ENCODE data around the gene NKX1-2. TPM values are rescaled to one million over a fixed set of nuclear protein-coding genes. Genes with fewer than 3 reads are reported as not detected.

The NKX1-2 gene
- total and polyA plus RNA-seq, 4 donors: 0.02 to 0.06 TPM; not detected in 2

GRCh38 chr10:124422742-124423141 lies 27.1 kb downstream of the NKX1-2 start:
- 80 to 81% methylated on average over 12 of the region's 12 CpGs for WGBS, 2 donors
- H3K4me3 ChIP-seq: no peak overlapping the region
- no peak for ATAC-seq (ENCODE audit: insufficient read depth, low FRiP score)
- TF ChIP-seq CTCF (IDR thresholded peaks at IDR 0.05; ENCODE audit: control extremely low read depth, extremely low read depth): no peak
- H3K36me3 ChIP-seq (ENCODE audit: control insufficient read depth in 4 of 4, insufficient read depth in 4 of 4, low read length in 4 of 4): no peaks in the 10 kb centered on the region
- H3K27me3 ChIP-seq (ENCODE audit: control insufficient read depth in 3 of 3, insufficient read depth in 3 of 3, low read length in 2 of 3): peaks cover 0 to 6% (median 2%) of the 10 kb centered on the region in 3 donors
- DNase-seq: no peak
- no peak overlapping the region for H3K27ac ChIP-seq (ENCODE audit: low read depth in 1 of 2, low read length in 1 of 2)
- peaks cover 0 to 6% (median under 1%) of the 10 kb centered on the region in 5 donors for H3K4me1 ChIP-seq (ENCODE audit: control insufficient read depth in 5 of 5, insufficient read depth in 5 of 5, low read length in 5 of 5)
- peaks cover 0 to 2% (median 0%) of the 10 kb centered on the region in 4 donors for H3K9me3 ChIP-seq (ENCODE audit: control insufficient read depth in 4 of 4, insufficient read depth in 3 of 4, low read length in 3 of 4)
- H3K9ac ChIP-seq (ENCODE audit: insufficient read depth in 1 of 2, low read length in 2 of 2): no peak overlapping the region

GRCh38 chr10:124420254-124420653 lies 29.6 kb downstream of the NKX1-2 start:
- no peak for TF ChIP-seq CTCF (IDR thresholded peaks at IDR 0.05; ENCODE audit: control extremely low read depth, extremely low read depth)
- Histone ChIP-seq H3K9me3 (ENCODE audit: control insufficient read depth in 4 of 4, insufficient read depth in 3 of 4, low read length in 3 of 4) (no peaks in the 10 kb centered on the region), H3K4me3 (no peak overlapping the region), H3K9ac (ENCODE audit: insufficient read depth in 1 of 2, low read length in 2 of 2) (no peak overlapping the region), H3K36me3 (ENCODE audit: control insufficient read depth in 4 of 4, insufficient read depth in 4 of 4, low read length in 4 of 4) (no peaks in the 10 kb centered on the region), H3K4me1 (ENCODE audit: control insufficient read depth in 5 of 5, insufficient read depth in 5 of 5, low read length in 5 of 5) (peaks cover 0 to 16% (median 4%) of the 10 kb centered on the region in 5 donors), H3K27me3 (ENCODE audit: control insufficient read depth in 3 of 3, insufficient read depth in 3 of 3, low read length in 2 of 3) (peaks cover 0 to 6% (median 0%) of the 10 kb centered on the region in 3 donors), H3K27ac (ENCODE audit: low read depth in 1 of 2, low read length in 1 of 2) (no peak overlapping the region)
- DNase-seq (no peak), ATAC-seq (ENCODE audit: insufficient read depth, low FRiP score) (no peak)
- WGBS, 2 donors: 43 to 51% methylated on average over 1 of the region's 1 CpG

- Histone ChIP-seq H3K36me3 (ENCODE audit: control insufficient read depth in 4 of 4, insufficient read depth in 4 of 4, low read length in 4 of 4) (no peaks in the 10 kb centered on the region), H3K27me3 (ENCODE audit: control insufficient read depth in 3 of 3, insufficient read depth in 3 of 3, low read length in 2 of 3) (peaks cover 0 to 6% (median 0%) of the 10 kb centered on the region in 3 donors), H3K27ac (ENCODE audit: low read depth in 1 of 2, low read length in 1 of 2) (no peak overlapping the region), H3K4me1 (ENCODE audit: control insufficient read depth in 5 of 5, insufficient read depth in 5 of 5, low read length in 5 of 5) (peaks cover 0 to 17% (median 4%) of the 10 kb centered on the region in 5 donors), H3K4me3 (no peak overlapping the region), H3K9ac (ENCODE audit: insufficient read depth in 1 of 2, low read length in 2 of 2) (no peak overlapping the region), H3K9me3 (ENCODE audit: control insufficient read depth in 4 of 4, insufficient read depth in 3 of 4, low read length in 3 of 4) (no peaks in the 10 kb centered on the region)
- ATAC-seq (ENCODE audit: insufficient read depth, low FRiP score): no peak
- no peak for DNase-seq
- WGBS, 2 donors: 81 to 92% methylated on average over 10 of the region's 10 CpGs
- TF ChIP-seq CTCF (IDR thresholded peaks at IDR 0.05; ENCODE audit: control extremely low read depth, extremely low read depth): no peak
Observed at GRCh38 chr10:124419635-124420034, 30.2 kb downstream of the NKX1-2 start.
